Hepatocyte (in vitro differentiated cells): Measurements from ENCODE around the gene RCHY1. TPM values are rescaled to one million over a fixed set of nuclear protein-coding genes. Genes with fewer than 3 reads are reported as not detected.
A peak's percentile ranks its signal among the peaks of the same experiment; 100 is the strongest.
"Not testable (repeated sequence)": the region's sequence is repeated elsewhere in the genome, so short reads cannot be mapped to it uniquely, and the experiment has no call there.

ENCODE experiments used
- DNase-seq: peaks from one replicate; pipeline ENCODE4 v3.0.0-alpha.2; 2016; ENCODE audit warnings: low spot score
- H2AFZ ChIP-seq: fragments of 200-600 bp; sonication (generic); 2 replicates; pipeline ENCODE4 v1.6.0; 2016; ENCODE audit warnings: antibody characterized with exemption, mild to moderate bottlenecking
- H3K27ac ChIP-seq: fragments of 200-600 bp; sonication (generic); 2 replicates; pipeline ENCODE4 v1.5.1; 2016; ENCODE audit warnings: mild to moderate bottlenecking
- H3K27me3 ChIP-seq: fragments of 200-600 bp; sonication (generic); 2 replicates; pipeline ENCODE4 v1.6.1; 2016
- H3K36me3 ChIP-seq: fragments of 200-600 bp; sonication (generic); replicated peaks from 2 replicates; pipeline ENCODE4 v1.5.1; 2016; ENCODE audit warnings: low read depth; ENCODE audit not compliant: insufficient read depth
- H3K4me1 ChIP-seq: fragments of 200-600 bp; sonication (generic); 2 replicates; pipeline ENCODE4 v1.5.1; 2016; ENCODE audit warnings: mild to moderate bottlenecking, moderate library complexity; ENCODE audit not compliant: insufficient read depth
- H3K4me2 ChIP-seq: fragments of 200-600 bp; sonication (generic); 2 replicates; pipeline ENCODE4 v1.6.0; 2016
- H3K4me3 ChIP-seq: fragments of 200-600 bp; sonication (generic); 2 replicates; pipeline ENCODE4 v1.5.1; 2016; ENCODE audit warnings: mild to moderate bottlenecking
- H3K79me2 ChIP-seq: fragments of 200-600 bp; sonication (generic); 2 replicates; pipeline ENCODE4 v1.6.0; 2017; ENCODE audit warnings: mild to moderate bottlenecking
- H3K9me2 ChIP-seq: fragments of 200-600 bp; sonication (generic); replicated peaks from 2 replicates; pipeline ENCODE4 v1.6.0; 2017; ENCODE audit warnings: mild to moderate bottlenecking; ENCODE audit not compliant: insufficient read depth
- H3K9me3 ChIP-seq: fragments of 200-600 bp; sonication (generic); 2 replicates; pipeline ENCODE4 v1.5.1; 2016; ENCODE audit warnings: low read depth, mild to moderate bottlenecking
- H4K20me1 ChIP-seq: fragments of 200-600 bp; sonication (generic); 2 replicates; pipeline ENCODE4 v1.6.0; 2016; ENCODE audit warnings: mild to moderate bottlenecking; ENCODE audit not compliant: insufficient read depth, poor library complexity, severe bottlenecking
- EZH2 ChIP-seq: fragments of 200-600 bp; sonication (generic); IDR thresholded peaks from 2 replicates; pipeline ENCODE4 v1.6.1; 2016; ENCODE audit warnings: antibody characterized with exemption, mild to moderate bottlenecking, borderline replicate concordance
- EZH2phosphoT487 ChIP-seq: fragments of 200-600 bp; sonication (generic); IDR thresholded peaks from one replicate; pipeline ENCODE4 v1.6.1; 2018; ENCODE audit warnings: antibody characterized with exemption, mild to moderate bottlenecking, low read depth, moderate library complexity; ENCODE audit not compliant: unreplicated experiment, severe bottlenecking
- WGBS: methylation state at CpG from one replicate; pipeline ENCODE4 v1.1.6; 2016; ENCODE audit warnings: low lambda C conversion rate; ENCODE audit errors: missing lambda C conversion rate; 5-methylcytosine and 5-hydroxymethylcytosine counted together
- polyA plus RNA-seq: library from polyadenylated mRNA; unstranded; fragments of >200 nt; fragmentation: Nextera tagmentation; extraction: Ambion mirVana; gene quantifications from 2 replicates; pipeline ENCODE4 v1.2.1, GENCODE V29; 2016
- total RNA-seq: library from RNA; depleted of rRNA; stranded (reverse); fragments of >200 nt; gene quantifications from 2 replicates; pipeline ENCODE4 v1.2.3, GENCODE V29; 2014
- TF ChIP-seq, protein P1 (sequence below): fragments of 200-600 bp; sonication (generic); IDR thresholded peaks from 2 replicates; pipeline ENCODE4 v1.5.1; 2016; ENCODE audit warnings: antibody characterized with exemption, mild to moderate bottlenecking; ENCODE audit not compliant: poor library complexity

Gene RCHY1
- total and polyA plus RNA-seq, 2 experiments from 2014 or later = 29.1 to 43.3 TPM

DNA sequence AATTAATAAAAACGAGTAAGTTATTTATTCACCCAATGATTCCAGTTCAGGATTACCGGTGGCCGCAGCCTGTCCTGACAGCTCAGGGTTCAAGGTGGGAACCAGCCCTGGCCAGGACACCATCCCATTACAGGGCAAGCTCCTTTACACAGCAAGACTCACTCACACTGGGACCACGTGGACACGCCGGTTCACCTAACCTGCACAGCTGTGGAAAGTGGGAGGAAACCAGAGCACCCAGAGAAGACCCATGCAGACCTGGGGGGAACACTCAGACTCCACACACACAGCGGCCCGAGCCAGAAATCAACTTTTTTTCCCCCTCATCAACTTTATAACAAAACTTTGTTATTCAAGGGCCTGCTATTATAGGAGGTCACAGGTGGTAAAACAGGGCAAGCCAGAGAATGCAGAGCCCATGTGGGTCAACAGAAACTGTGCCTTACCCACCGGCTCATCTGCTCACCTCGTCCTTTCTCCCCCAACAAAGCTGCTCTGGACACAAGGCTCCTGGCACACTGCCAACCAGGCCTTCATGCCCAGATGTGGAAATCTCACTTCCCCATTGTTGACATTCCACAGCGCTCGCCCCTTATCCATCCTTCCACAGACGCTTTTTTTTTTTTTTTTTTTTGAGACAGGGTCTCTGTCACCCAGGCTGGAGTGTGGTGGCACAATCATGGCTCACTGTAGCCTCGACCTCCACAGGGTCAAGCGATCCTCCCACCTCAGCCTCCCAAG, 33.6 kb upstream of the RCHY1 start:
- no peaks in the 10 kb centered on the region for H3K9me3 ChIP-seq
- no peaks in the 10 kb centered on the region for H4K20me1 ChIP-seq
- no peak overlapping the region for H2AFZ ChIP-seq
- no peaks in the 10 kb centered on the region for H3K79me2 ChIP-seq
- TF ChIP-seq EZH2phosphoT487 (no peak), EZH2 (no peak)
- TF ChIP-seq, protein P1, sequence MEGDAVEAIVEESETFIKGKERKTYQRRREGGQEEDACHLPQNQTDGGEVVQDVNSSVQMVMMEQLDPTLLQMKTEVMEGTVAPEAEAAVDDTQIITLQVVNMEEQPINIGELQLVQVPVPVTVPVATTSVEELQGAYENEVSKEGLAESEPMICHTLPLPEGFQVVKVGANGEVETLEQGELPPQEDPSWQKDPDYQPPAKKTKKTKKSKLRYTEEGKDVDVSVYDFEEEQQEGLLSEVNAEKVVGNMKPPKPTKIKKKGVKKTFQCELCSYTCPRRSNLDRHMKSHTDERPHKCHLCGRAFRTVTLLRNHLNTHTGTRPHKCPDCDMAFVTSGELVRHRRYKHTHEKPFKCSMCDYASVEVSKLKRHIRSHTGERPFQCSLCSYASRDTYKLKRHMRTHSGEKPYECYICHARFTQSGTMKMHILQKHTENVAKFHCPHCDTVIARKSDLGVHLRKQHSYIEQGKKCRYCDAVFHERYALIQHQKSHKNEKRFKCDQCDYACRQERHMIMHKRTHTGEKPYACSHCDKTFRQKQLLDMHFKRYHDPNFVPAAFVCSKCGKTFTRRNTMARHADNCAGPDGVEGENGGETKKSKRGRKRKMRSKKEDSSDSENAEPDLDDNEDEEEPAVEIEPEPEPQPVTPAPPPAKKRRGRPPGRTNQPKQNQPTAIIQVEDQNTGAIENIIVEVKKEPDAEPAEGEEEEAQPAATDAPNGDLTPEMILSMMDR = no peak
- no peak overlapping the region for H3K4me2 ChIP-seq
- no peaks in the 10 kb centered on the region for H3K36me3 ChIP-seq
- DNase-seq = peak; percentile 68
- H3K9me2 ChIP-seq = no peaks in the 10 kb centered on the region
- no peaks in the 10 kb centered on the region for H3K27me3 ChIP-seq
- 80% methylated on average over 15 of the region's 15 CpGs for WGBS
- no peak overlapping the region for H3K27ac ChIP-seq
- no peak overlapping the region for H3K4me3 ChIP-seq
- H3K4me1 ChIP-seq = no peaks in the 10 kb centered on the region

GRCh38 chr4:75545526-75545925, 31.3 kb upstream of the RCHY1 start:
- Histone ChIP-seq H2AFZ (no peak overlapping the region), H3K9me2 (no peaks in the 10 kb centered on the region), H3K79me2 (no peaks in the 10 kb centered on the region), H4K20me1 (no peaks in the 10 kb centered on the region), H3K9me3 (no peaks in the 10 kb centered on the region), H3K4me2 (no peak overlapping the region), H3K4me3 (no peak overlapping the region), H3K27ac (no peak overlapping the region), H3K4me1 (no peaks in the 10 kb centered on the region), H3K36me3 (no peaks in the 10 kb centered on the region), H3K27me3 (no peaks in the 10 kb centered on the region)
- DNase-seq = no peak
- WGBS = 89% methylated on average over 5 of the region's 5 CpGs
- no peak for TF ChIP-seq EZH2
- no peak for TF ChIP-seq EZH2phosphoT487
- TF ChIP-seq, protein P1 = no peak

DNA sequence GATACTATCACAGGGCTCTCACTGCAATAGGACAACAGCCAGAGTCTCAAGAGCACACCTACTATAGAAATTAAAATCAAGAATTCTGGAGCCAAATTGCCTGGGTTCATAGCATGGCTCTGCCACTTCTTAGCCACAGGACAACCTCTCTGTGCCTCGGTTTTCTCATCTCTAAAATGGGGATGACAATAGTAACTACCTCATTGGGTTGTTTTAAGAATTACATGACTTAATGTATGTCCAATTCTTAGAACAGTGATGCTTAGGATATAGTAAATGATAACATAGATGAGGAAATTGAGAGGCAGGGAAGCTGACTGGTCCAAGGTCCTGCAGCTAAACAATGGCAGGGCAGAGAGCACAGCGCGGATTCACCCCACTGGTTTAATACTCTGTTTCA, 30.7 kb upstream of the RCHY1 start:
- Histone ChIP-seq H3K9me3 (no peaks in the 10 kb centered on the region), H3K36me3 (no peaks in the 10 kb centered on the region), H3K79me2 (no peaks in the 10 kb centered on the region), H3K27me3 (no peaks in the 10 kb centered on the region), H3K4me1 (no peaks in the 10 kb centered on the region), H2AFZ (no peak overlapping the region), H3K4me3 (no peak overlapping the region), H3K27ac (no peak overlapping the region), H3K9me2 (no peaks in the 10 kb centered on the region), H3K4me2 (no peak overlapping the region), H4K20me1 (no peaks in the 10 kb centered on the region)
- 97% methylated on average over 3 of the region's 3 CpGs for WGBS
- no peak for DNase-seq
- TF ChIP-seq, protein P1 = no peak
- TF ChIP-seq EZH2 (no peak), EZH2phosphoT487 (no peak)

DNA sequence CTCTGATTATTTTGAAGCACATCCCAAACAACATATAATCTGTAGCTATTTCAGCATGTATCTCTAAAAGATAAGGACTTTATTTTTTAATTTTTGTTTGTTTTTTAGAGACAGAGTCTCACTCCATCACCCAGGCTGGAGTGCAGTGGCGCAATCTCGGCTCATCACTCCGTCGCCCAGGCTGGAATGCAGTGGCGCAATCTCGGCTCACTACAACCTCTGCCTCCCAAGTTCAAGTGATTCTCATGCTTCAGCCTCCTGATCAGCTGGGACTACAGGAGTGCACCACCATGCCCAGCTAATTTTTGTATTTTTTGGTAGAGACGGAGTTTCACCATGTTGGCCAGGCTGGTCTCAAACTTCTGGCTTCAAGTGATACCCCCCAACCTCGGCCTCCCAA, 30.0 kb upstream of the RCHY1 start:
- H3K36me3 ChIP-seq, DNase-seq: not testable (repeated sequence)
- 94% methylated on average over 8 of the region's 8 CpGs for WGBS

More for the DNA sequence above, 30.0 kb upstream of the RCHY1 start:
- H3K27ac ChIP-seq, H3K27me3 ChIP-seq, H3K79me2 ChIP-seq, H2AFZ ChIP-seq, H3K4me1 ChIP-seq, H3K4me2 ChIP-seq, H3K4me3 ChIP-seq, H4K20me1 ChIP-seq, H3K9me3 ChIP-seq, H3K9me2 ChIP-seq: not testable (repeated sequence)
